NAMALWA (cell line): ENCODE results near the gene FCRL4.
A peak's percentile ranks its signal among the peaks of the same experiment; 100 is the strongest.
"Not testable (repeated sequence)": the region's sequence is repeated elsewhere in the genome, so short reads cannot be mapped to it uniquely, and the experiment has no call there.

ENCODE experiments used
- DNase-seq: peaks from one replicate; pipeline ENCODE4 v3.0.0-alpha.2; 2015; ENCODE audit warnings: low spot score

The FCRL4 gene

DNA sequence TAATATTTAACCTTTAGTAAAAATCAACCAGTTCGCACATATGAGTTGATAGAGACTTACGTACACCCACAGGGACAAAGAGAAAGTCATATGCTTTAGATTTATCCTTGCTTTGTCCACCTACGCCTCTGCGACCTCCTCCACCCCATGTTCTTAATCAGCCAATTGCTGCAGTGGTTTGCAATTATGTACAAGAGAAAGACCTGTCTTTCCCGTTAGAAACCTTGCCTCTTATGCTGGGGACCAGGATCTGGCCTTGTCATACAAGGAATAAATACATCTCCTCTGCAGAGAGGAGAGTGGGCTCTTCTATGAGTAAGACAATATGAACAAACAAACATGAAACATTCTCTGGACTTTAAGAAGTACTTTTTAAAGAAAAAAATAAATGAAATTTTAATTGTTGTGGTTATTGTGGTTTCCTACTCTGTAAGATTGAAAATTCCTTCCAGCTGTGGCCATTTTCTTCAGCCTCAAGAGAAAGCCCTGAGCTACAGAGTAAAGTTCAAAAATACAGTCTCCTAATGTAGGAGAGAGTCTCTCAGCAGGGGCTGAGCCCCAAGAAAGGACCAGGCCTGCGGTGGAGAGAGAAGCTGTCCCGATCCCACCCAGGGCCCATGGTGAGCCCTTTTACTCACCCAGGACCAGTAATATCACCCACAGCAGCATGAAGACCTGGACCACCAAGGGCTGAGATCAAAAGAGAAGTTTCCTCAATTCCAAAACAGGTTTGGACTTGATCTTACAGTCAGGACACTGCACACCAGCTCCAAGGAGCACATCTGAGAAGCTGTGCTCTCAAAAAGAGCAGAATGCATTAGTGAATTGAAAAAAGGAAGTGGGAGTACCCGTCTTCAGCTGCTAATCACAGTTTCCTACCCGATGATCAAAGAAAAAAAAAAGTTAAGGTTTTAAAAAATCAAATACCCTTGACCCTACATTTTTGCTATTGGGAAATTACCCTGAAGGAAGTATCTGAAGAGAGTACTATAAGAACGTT lies 45.9 kb downstream of the FCRL4 start, which contains the start of gene FCRL5:
TSS of gene FCRL5 (minus strand) at position 822 of the 1,000 bp plus-strand sequence. CDS start at position 669, 153 bp downstream.
- peak; percentile 81 for DNase-seq

DNA sequence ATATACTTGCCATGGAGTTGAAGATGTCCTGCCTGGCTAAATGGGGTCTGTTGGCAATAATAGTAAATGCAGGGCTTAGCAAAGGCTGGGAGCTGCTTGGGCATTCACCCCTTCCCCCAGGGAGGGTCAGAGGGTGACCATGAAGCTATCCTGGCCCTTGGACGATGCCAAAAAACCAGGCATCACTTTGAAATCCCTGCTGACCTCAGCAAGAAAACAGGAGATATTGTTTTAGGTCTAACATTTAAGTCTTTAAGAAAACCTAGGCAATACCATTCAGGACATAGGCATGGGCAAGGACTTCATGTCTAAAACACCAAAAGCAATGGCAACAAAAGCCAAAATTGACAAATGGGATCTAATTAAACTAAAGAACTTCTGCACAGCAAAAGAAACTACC lies 49.8 kb downstream of the FCRL4 start:
- DNase-seq, result not testable (repeated sequence)

DNA sequence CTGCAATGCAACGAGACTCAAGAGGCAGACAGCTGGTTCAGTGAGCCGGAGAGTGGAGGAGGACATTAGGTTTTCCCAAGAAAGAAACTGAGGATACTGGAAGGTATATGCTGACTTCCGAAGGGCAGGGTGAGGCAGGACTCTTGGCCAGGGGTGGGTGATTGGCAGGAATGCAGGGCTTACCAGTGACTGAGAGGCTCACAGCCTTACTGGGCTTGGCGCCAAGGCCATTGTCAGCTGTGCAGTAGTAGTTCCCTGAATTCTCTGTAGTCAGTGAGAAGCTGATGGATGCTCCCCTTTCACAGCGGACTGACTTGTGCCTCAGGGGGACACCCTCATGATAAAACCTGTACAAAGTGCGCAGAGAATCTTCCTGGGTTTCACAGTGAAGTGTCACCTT lies 55.2 kb downstream of the FCRL4 start:
- no peak for DNase-seq

DNA sequence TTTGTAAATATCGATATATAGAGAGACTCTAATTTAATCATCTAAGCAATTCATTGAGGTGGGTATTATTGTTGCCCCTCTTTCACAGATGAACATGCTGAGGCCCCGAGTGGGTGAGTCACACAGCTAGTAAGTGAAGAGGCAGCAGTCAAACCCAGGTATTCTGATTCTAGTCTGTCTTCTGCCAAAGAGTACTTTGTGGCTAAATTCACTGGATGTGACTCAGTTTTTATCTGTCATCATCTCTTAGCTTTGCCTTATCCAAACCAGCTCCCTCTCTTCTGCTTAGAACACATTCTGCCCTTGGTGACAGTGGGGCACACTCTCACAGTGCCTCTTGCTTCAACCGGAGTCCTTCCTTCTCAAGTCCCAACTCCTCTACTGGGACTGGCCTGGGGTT lies 57.0 kb downstream of the FCRL4 start:
- no peak for DNase-seq

DNA sequence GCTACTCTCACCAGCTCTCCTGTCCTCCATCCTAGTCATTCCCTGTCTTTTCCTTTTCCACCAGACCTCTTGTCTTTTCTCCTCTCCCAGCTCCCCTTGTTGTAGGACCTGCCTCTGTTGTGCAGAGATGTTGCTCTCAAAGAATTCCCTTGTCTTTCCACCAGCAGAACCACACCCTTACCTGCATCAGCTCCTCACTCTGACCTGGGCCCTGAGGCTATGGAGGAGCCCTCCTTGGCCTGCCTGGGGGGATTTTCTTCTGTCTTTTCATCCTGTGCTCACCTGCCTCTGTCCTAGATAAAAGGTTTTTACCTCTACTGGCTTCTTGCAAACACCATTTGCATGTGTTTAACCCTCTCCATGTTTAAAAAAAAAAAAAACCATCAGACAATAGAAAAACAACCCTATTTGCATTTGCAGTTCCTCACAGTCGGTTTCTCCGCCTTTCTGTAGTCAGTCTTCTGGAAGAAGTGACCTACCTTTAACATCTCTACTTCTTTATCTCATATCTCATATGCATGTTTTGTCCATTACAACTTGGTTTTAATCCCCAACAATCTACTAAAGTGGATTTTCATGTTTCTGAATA lies 57.6 kb downstream of the FCRL4 start:
- DNase-seq, result no peak

DNA sequence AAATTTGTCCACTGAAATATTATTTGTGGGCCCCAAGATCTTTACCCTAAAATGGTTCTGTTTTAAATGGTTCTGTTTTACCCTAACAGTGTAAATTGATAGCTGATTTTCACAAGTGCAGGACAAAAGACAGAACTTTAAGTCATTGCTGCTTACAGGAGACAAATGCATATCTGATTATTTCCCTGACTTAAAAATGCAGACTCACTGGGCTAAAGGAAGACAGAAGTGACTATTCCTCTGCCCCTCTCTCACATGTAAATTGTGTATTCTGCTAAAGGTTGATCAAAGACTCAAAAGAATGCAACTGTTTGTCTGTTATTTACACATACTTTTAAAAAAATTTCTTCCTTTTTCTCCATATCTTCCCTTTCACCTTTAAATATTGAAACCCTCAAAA lies 58.3 kb downstream of the FCRL4 start:
- no peak for DNase-seq

DNA sequence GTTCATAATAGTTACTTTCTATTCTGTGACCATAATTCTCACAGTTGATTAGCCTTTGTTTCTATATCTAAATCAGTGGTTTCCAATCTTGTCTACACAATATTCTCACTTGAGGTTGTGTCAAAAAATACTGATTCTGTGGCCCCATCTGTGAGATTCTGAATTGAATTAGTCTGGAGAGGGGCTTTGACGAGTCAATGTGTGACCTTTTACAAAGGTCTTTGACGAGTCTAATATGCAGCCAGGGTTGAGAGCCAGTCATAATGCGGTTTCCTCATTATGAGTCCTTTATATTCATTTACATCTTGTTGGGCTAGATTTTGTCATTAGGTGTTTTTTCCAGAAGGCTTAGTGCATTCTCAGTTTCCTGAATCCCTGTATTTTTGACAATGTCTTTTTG lies 65.3 kb downstream of the FCRL4 start:
- no peak for DNase-seq

DNA sequence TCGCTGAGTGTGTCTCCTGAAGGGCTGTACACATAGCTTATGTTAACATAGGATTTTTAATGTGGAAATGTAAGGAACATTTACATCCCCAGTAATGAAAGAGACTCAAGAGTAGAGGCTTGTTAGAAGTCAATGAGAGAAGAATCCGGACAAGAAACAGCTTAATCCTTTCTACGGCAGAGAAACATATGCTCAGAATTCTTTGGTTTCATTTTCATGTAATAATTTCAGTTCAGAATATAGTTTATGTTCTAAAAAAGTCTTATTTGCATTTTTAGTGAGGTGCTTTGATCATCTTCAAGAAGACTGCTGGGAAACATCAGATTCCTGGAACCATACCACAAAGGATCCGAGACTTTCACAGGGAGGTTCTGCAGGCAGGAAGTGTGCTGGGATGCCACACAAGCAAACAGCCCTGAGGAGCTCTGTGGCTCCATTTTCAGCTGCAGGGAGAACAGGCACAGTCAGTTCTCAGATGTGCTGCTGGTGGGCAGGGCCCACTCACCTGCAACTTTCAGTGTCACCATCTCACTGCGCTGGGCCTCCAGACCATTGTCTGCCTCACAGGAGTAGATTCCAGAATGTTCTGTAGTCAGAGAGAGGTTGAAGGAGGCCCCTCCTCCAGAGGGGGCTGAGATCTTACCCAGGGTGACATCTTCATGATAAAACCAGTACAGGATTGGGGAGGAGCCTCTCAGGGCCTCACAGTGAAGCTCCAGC lies 74.0 kb downstream of the FCRL4 start:
- no peak for DNase-seq
